Stimulated activated CD4-positive, alpha-beta T cell treated with anti-CD3 and anti-CD28 coated beads, Interleukin-1b, Interleukin-23, amount 100 ng/mL, for 1 hour (primary cell): ENCODE data around the gene TRIM47.
A peak's percentile ranks its signal among the peaks of the same experiment; 100 is the strongest.

Experiments used
- DNase-seq, 2 donors: peaks; one replicate each; pipeline ENCODE4 v3.0.0-alpha.2; 2020; ENCODE audit warnings: low read depth in 2 of 2

TRIM47 gene

DNA sequence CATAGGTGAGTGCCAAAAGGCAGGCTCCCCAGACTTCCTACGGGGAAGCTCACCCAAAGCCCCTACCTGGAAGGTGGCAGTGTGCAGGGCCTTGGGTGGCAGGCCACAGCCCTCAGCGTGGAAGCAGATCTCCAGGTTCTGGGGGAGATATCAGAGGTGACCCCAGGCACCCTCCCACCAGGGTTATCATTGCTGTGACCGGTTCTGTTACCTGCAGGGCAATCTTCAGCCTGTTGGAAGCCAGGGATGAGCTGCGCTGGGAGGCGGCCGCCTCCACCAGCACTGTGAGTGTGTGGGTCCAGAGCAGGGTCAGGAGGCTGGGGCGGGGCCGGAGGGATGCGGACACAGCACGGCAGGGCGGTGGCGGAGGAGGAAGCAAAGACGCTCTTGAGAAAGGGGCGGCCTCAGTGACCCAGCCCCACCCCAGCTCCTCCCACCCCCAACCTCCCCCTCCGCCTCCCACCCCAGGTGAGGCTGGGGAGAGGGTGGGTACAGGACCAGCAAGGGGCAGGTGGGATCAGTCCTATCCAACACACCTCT is 47.3 kb downstream of the TRIM47 start:
- no peak for DNase-seq

- DNase-seq: no peak
Observed at GRCh38 chr17:75830164-75831031, 48.0 kb downstream of the TRIM47 start.

GRCh38 chr17:75829747-75830146 is 48.6 kb downstream of the TRIM47 start:
- no peak for DNase-seq

- no peak for DNase-seq
Observed at GRCh38 chr17:75828741-75829140, 49.6 kb downstream of the TRIM47 start.

DNA sequence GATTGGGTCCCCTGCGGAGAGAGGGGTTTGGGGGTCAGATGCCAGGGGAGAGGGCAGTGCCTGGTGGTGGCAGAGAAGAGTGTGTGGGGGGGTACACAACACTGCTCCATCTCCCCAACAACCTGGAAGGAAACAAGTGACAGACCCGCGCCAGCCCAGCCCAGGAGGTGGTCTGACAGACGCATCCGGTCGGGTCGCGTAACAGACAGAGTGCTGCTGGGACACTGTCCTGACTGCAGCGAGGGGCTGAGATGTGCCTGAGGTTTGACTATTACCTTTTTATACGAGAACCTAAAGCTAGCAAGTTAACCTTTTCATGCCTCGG is 50.3 kb downstream of the TRIM47 start:
- DNase-seq: no peak

GRCh38 chr17:75827308-75828075 is 50.9 kb downstream of the TRIM47 start:
- peak in 1 of 2 donors; percentile 55 for DNase-seq

GRCh38 chr17:75826561-75827307 is 51.6 kb downstream of the TRIM47 start:
- no peak for DNase-seq

GRCh38 chr17:75825748-75826370 is 52.5 kb downstream of the TRIM47 start:
- no peak for DNase-seq

GRCh38 chr17:75825149-75825552 is 53.2 kb downstream of the TRIM47 start:
- DNase-seq: no peak

- no peak for DNase-seq
Observed at GRCh38 chr17:75824666-75825065, 53.7 kb downstream of the TRIM47 start.
